H1 (cell line): ENCODE measurements around the gene ERN2.

Source experiments
- EP300 ChIP-seq, 2 experiments: IDR thresholded peaks; 1 replicate in 1 of 2; 2 replicates in 1 of 2; pipeline ENCODE4 v1.6.1; 2011 to 2012; ENCODE audit warnings: low read depth in 2 of 2, low read length in 2 of 2, mild to moderate bottlenecking in 2 of 2, borderline replicate concordance in 1 of 2, inconsistent platforms in 1 of 2, moderate library complexity in 1 of 2
- EZH2 ChIP-seq: fragments of 200-600 bp; sonication (generic); IDR thresholded peaks from 2 replicates; pipeline ENCODE4 v1.7.1; 2012; ENCODE audit warnings: low read depth, mild to moderate bottlenecking, moderate library complexity, low read length, inconsistent platforms; ENCODE audit not compliant: severe bottlenecking
- PHF8 ChIP-seq: fragments of 200-600 bp; sonication (generic); conservative IDR thresholded peaks from 2 replicates; pipeline ENCODE4 v1.7.1; 2012; ENCODE audit warnings: low read depth, mild to moderate bottlenecking, inconsistent platforms, low read length, moderate library complexity
- POLR2A ChIP-seq, 2 experiments: IDR thresholded peaks; 1 replicate in 1 of 2; 2 replicates in 1 of 2; pipeline ENCODE4 v1.6.1; 2011; ENCODE audit warnings: low read depth in 2 of 2, low read length in 2 of 2, mild to moderate bottlenecking in 2 of 2; ENCODE audit errors: control extremely low read depth in 1 of 2
- POLR2AphosphoS5 ChIP-seq: IDR thresholded peaks from 2 replicates; pipeline ENCODE4 v1.6.1; 2011; ENCODE audit warnings: low read depth, low read length
- RFX5 ChIP-seq: IDR thresholded peaks from 2 replicates; pipeline ENCODE4 v1.6.1; 2011; ENCODE audit warnings: low read depth, low read length, improper control_type of control experiment, borderline replicate concordance

GRCh38 chr16:23678430-23679273, 34.4 kb downstream of the ERN2 start, which contains the start of gene PLK1:
- peak; percentile 65; the same call in 1 of the 2 replicates for TF ChIP-seq POLR2AphosphoS5
- TF ChIP-seq RFX5 = no peak
- TF ChIP-seq EZH2 = no peak
- no peak for TF ChIP-seq EP300 (IDR thresholded peaks at IDR 0.05; ENCODE audit: borderline replicate concordance in 1 of 2, low read depth in 2 of 2, low read length in 2 of 2)
- TF ChIP-seq POLR2A (IDR thresholded peaks at IDR 0.05; ENCODE audit: control extremely low read depth in 1 of 2, low read depth in 2 of 2, low read length in 2 of 2) = peak; percentile 72 to 73
- no peak; the same call in none of the 2 replicates for TF ChIP-seq PHF8
